K562 (cell line): ENCODE results near the gene GPER1. TPM values are rescaled to one million over a fixed set of nuclear protein-coding genes. Genes with fewer than 3 reads are reported as not detected.

ENCODE experiments used
- ARID2 ChIP-seq: fragments of 450-650 bp; IDR thresholded peaks from 2 replicates; pipeline ENCODE4 v1.6.1; 2017; ENCODE audit warnings: antibody characterized with exemption, mild to moderate bottlenecking
- CBFA2T3 ChIP-seq: fragments of 450-650 bp; IDR thresholded peaks from 2 replicates; pipeline ENCODE4 v1.6.1; 2017
- CXXC5 ChIP-seq: fragments of 250-450 bp; sonication (Bioruptor Pico); IDR thresholded peaks from 2 replicates; pipeline ENCODE4 v1.8.0; 2022; ENCODE audit warnings: inconsistent platforms, mild to moderate bottlenecking, moderate library complexity
- ELF1 ChIP-seq: fragments of 200-800 bp; sonication (Bioruptor generic); IDR thresholded peaks from 2 replicates; pipeline ENCODE4 v1.6.1; 2016; ENCODE audit warnings: missing genetic modification characterization, missing compliant biosample characterization
- FOXP1 ChIP-seq: sonication (generic); formaldehyde crosslinking; IDR thresholded peaks from 2 replicates; pipeline ENCODE4 v1.8.0; 2022; ENCODE audit warnings: mild to moderate bottlenecking, missing genetic modification reagents
- MAFK ChIP-seq: IDR thresholded peaks from 2 replicates; pipeline ENCODE4 v1.6.1; 2011; ENCODE audit warnings: low read length, improper control_type of control experiment
- NCOA4 ChIP-seq: fragments of 450-650 bp; IDR thresholded peaks from 2 replicates; pipeline ENCODE4 v1.6.1; 2018; ENCODE audit warnings: mild to moderate bottlenecking; ENCODE audit not compliant: partially characterized antibody
- NFE2 ChIP-seq: IDR thresholded peaks from 2 replicates; pipeline ENCODE4 v1.6.1; 2014; ENCODE audit warnings: antibody characterized with exemption, low read depth
- POLR2G ChIP-seq: fragments of 200-400 bp; formaldehyde crosslinking; IDR thresholded peaks from 2 replicates; pipeline ENCODE4 v1.6.1; 2017; ENCODE audit warnings: low read depth, mild to moderate bottlenecking, antibody characterized with exemption, low read length, moderate library complexity
- POLR2H ChIP-seq: IDR thresholded peaks from 2 replicates; pipeline ENCODE4 v1.6.1; 2016; ENCODE audit warnings: missing genetic modification characterization, low read depth, mild to moderate bottlenecking, control low read depth, missing compliant biosample characterization, moderate library complexity
- RAD21 ChIP-seq, 2 experiments: fragments of 250-450 bp in 1 of 2; fragments of 450-650 bp in 1 of 2; sonication (Bioruptor Pico) in 1 of 2; formaldehyde crosslinking in 1 of 2; IDR thresholded peaks in 1 of 2; conservative IDR thresholded peaks in 1 of 2; 2 replicates each; pipeline versions ENCODE4 v1.4.0 to v1.8.0; 2020 to 2022; ENCODE audit warnings: mild to moderate bottlenecking in 2 of 2, moderate library complexity in 1 of 2
- SMAD2 ChIP-seq: fragments of 150-350 bp; IDR thresholded peaks from 2 replicates; pipeline ENCODE4 v1.6.1; 2014; ENCODE audit warnings: low read depth, mild to moderate bottlenecking, low read length
- SRSF7 ChIP-seq: fragments of 200-400 bp; formaldehyde crosslinking; optimal IDR thresholded peaks from 2 replicates; pipeline ENCODE3; 2017; ENCODE audit warnings: mild to moderate bottlenecking, low read depth, low read length
- ZFPM2 ChIP-seq: fragments of 250-450 bp; sonication (Bioruptor Pico); IDR thresholded peaks from 2 replicates; pipeline ENCODE4 v1.5.1; 2022; ENCODE audit warnings: mild to moderate bottlenecking
- ZNF175 ChIP-seq: fragments of 200-800 bp; sonication (Bioruptor generic); IDR thresholded peaks from 2 replicates; pipeline ENCODE4 v1.6.1; 2016; ENCODE audit warnings: low read depth, mild to moderate bottlenecking, missing genetic modification characterization, missing compliant biosample characterization
- ZNF354B ChIP-seq: fragments of 250-450 bp; sonication (Bioruptor Pico); IDR thresholded peaks from 2 replicates; pipeline ENCODE4 v1.4.0; 2020
- polyA plus RNA-seq, 8 experiments: library from polyadenylated mRNA; depleted of rRNA in 4 of 8; stranded (reverse) in 5 of 8; unstranded in 3 of 8; fragments of >200 nt; fragmentation: Nextera tagmentation in 2 of 8; fragmentation: Illumina TruSeq in 1 of 8; extraction: Ambion mirVana in 2 of 8; extraction: Trizol in 1 of 8; gene quantifications; 2 replicates each; pipeline versions ENCODE4 v1.2.1 to v1.2.3, GENCODE V29; 2011 to 2014; ENCODE audit warnings: inconsistent platforms in 1 of 8, missing spikeins in 1 of 8
- total RNA-seq, 7 experiments: library from RNA; depleted of rRNA in 6 of 7; stranded (reverse); fragments of >200 nt in 6 of 7; fragmentation: Illumina TruSeq in 2 of 7; extraction: Trizol in 2 of 7; gene quantifications; 2 replicates each; pipeline versions ENCODE4 v1.2.1 to v1.2.3, GENCODE V29; 2011 to 2021; ENCODE audit warnings: low replicate concordance in 1 of 7
- TF ChIP-seq, protein P1 (sequence below), 2 experiments: IDR thresholded peaks; 2 replicates each; pipeline ENCODE4 v1.6.1; 2011; ENCODE audit warnings: borderline replicate concordance in 1 of 2, control low read depth in 1 of 2, low read depth in 1 of 2, low read length in 1 of 2, mild to moderate bottlenecking in 1 of 2, mixed read lengths in 1 of 2, moderate library complexity in 1 of 2; ENCODE audit not compliant: insufficient read depth in 1 of 2, insufficient read length in 1 of 2, poor library complexity in 1 of 2, severe bottlenecking in 1 of 2; ENCODE audit errors: extremely low read depth in 1 of 2
- TF ChIP-seq, protein P2 (sequence below): fragments of 450-650 bp; IDR thresholded peaks from 2 replicates; pipeline ENCODE4 v1.6.1; 2016
- TF ChIP-seq, protein P3 (sequence below): fragments of 450-650 bp; conservative IDR thresholded peaks from 2 replicates; pipeline ENCODE4 v1.6.1; 2016; ENCODE audit warnings: missing genetic modification characterization, low read depth, mild to moderate bottlenecking, control low read depth, missing compliant biosample characterization
- TF ChIP-seq, protein P4 (sequence below), 3 experiments: IDR thresholded peaks in 2 of 3; conservative IDR thresholded peaks in 1 of 3; 2 replicates each; pipeline ENCODE4 v1.5.1; 2011 to 2012; ENCODE audit warnings: low read length in 3 of 3, mild to moderate bottlenecking in 3 of 3, control low read depth in 2 of 3, improper control_type of control experiment in 1 of 3, inconsistent platforms in 1 of 3, low read depth in 1 of 3, mixed read lengths in 1 of 3, moderate library complexity in 1 of 3; ENCODE audit not compliant: insufficient read depth in 2 of 3
- TF ChIP-seq, protein P5 (sequence below): fragments of 250-450 bp; sonication (Bioruptor Pico); IDR thresholded peaks from 2 replicates; pipeline ENCODE4 v1.8.0; 2021; ENCODE audit warnings: mild to moderate bottlenecking, moderate library complexity

The GPER1 gene
- total and polyA plus RNA-seq, 9 of the 15 experiments (the other 6 are each of a cell fraction or from before 2014, with no cell fraction given), result 0.04 to 0.09 (median 0.08) TPM; not detected in 6

DNA sequence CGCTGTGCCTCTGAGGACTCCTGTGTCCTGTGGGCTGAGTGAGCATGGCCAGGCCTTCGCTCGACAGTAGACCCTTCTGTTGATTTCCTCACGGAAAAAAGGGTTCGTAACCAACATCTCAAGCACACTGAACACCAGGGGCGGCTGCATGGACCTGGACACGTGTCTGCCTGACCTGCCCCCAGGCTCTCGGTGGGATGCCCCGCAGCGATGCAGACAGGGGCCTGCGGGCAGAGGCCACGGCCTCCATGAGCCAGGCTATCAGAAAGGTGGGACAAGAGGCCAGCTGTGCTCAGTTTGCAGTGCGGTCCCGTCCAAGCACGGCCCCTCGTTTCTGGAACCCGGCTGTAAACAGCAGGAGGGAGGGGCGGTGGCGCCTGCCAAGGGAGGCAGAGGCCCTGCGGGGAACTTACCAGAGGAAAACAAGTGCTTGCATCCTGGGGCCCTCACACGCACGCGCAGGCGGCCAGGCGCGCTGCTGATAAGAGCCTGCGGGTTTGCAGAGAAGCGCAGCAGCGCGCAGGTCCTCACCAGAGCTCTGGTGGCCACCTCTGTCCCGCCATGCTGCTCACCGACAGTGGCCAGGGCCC, 33.0 kb upstream of the GPER1 start (continued):
- TF ChIP-seq, protein P1, sequence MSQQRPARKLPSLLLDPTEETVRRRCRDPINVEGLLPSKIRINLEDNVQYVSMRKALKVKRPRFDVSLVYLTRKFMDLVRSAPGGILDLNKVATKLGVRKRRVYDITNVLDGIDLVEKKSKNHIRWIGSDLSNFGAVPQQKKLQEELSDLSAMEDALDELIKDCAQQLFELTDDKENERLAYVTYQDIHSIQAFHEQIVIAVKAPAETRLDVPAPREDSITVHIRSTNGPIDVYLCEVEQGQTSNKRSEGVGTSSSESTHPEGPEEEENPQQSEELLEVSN (IDR thresholded peaks at IDR 0.05; ENCODE audit: borderline replicate concordance in 1 of 2, extremely low read depth in 1 of 2, insufficient read depth in 1 of 2, insufficient read length in 1 of 2, low read depth in 1 of 2, low read length in 1 of 2, poor library complexity in 1 of 2, severe bottlenecking in 1 of 2), result peak; percentile 37 to 68
- TF ChIP-seq NCOA4 (no peak), CXXC5 (CRISPR knock-in tag) (peak; percentile 97), SRSF7 (no peak), NFE2 (no peak), CBFA2T3 (peak; percentile 60), ARID2 (no peak), MAFK (no peak), POLR2G (peak; percentile 75), ELF1 (tag) (no peak), RAD21 (CRISPR knock-in tag; conservative IDR thresholded peaks at IDR 0.05 in 1 of 2, IDR thresholded peaks at IDR 0.05 in 1 of 2) (0 out of 4 replicates have a peak, but pooled peaks of 1 of the 2 experiments have one; percentile 2), FOXP1 (CRISPR knock-in tag) (peak; percentile 53; the same call in 1 of the 2 replicates), ZFPM2 (CRISPR knock-in tag) (no peak), SMAD2 (no peak), POLR2H (no peak), ZNF354B (no peak), ZNF175 (CRISPR knock-in tag) (no peak)
- TF ChIP-seq, protein P2, sequence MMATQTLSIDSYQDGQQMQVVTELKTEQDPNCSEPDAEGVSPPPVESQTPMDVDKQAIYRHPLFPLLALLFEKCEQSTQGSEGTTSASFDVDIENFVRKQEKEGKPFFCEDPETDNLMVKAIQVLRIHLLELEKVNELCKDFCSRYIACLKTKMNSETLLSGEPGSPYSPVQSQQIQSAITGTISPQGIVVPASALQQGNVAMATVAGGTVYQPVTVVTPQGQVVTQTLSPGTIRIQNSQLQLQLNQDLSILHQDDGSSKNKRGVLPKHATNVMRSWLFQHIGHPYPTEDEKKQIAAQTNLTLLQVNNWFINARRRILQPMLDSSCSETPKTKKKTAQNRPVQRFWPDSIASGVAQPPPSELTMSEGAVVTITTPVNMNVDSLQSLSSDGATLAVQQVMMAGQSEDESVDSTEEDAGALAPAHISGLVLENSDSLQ, result no peak
- TF ChIP-seq, protein P3, sequence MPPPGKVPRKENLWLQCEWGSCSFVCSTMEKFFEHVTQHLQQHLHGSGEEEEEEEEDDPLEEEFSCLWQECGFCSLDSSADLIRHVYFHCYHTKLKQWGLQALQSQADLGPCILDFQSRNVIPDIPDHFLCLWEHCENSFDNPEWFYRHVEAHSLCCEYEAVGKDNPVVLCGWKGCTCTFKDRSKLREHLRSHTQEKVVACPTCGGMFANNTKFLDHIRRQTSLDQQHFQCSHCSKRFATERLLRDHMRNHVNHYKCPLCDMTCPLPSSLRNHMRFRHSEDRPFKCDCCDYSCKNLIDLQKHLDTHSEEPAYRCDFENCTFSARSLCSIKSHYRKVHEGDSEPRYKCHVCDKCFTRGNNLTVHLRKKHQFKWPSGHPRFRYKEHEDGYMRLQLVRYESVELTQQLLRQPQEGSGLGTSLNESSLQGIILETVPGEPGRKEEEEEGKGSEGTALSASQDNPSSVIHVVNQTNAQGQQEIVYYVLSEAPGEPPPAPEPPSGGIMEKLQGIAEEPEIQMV, result no peak
- TF ChIP-seq, protein P4, sequence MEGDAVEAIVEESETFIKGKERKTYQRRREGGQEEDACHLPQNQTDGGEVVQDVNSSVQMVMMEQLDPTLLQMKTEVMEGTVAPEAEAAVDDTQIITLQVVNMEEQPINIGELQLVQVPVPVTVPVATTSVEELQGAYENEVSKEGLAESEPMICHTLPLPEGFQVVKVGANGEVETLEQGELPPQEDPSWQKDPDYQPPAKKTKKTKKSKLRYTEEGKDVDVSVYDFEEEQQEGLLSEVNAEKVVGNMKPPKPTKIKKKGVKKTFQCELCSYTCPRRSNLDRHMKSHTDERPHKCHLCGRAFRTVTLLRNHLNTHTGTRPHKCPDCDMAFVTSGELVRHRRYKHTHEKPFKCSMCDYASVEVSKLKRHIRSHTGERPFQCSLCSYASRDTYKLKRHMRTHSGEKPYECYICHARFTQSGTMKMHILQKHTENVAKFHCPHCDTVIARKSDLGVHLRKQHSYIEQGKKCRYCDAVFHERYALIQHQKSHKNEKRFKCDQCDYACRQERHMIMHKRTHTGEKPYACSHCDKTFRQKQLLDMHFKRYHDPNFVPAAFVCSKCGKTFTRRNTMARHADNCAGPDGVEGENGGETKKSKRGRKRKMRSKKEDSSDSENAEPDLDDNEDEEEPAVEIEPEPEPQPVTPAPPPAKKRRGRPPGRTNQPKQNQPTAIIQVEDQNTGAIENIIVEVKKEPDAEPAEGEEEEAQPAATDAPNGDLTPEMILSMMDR (IDR thresholded peaks at IDR 0.05 in 2 of 3, conservative IDR thresholded peaks at IDR 0.05 in 1 of 3; ENCODE audit: insufficient read depth in 2 of 3, low read depth in 1 of 3, low read length in 3 of 3), result peak in 2 of 3 experiments; percentile 8 to 11; a peak in 1 of 6 replicates
- TF ChIP-seq, protein P5, sequence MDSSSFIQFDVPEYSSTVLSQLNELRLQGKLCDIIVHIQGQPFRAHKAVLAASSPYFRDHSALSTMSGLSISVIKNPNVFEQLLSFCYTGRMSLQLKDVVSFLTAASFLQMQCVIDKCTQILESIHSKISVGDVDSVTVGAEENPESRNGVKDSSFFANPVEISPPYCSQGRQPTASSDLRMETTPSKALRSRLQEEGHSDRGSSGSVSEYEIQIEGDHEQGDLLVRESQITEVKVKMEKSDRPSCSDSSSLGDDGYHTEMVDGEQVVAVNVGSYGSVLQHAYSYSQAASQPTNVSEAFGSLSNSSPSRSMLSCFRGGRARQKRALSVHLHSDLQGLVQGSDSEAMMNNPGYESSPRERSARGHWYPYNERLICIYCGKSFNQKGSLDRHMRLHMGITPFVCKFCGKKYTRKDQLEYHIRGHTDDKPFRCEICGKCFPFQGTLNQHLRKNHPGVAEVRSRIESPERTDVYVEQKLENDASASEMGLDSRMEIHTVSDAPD (CRISPR knock-in tag), result no peak
